HepG2 (cell line): ENCODE measurements around the gene CRISPLD2. TPM values are rescaled to one million over a fixed set of nuclear protein-coding genes. Genes with fewer than 3 reads are reported as not detected.

Experiments
- BRCA1 ChIP-seq: sonication (generic); formaldehyde crosslinking; IDR thresholded peaks from 2 replicates; pipeline ENCODE4 v1.4.0; 2020; ENCODE audit warnings: missing genetic modification reagents
- CSRNP1 ChIP-seq: sonication (generic); formaldehyde crosslinking; IDR thresholded peaks from 2 replicates; pipeline ENCODE4 v1.8.1; 2023; ENCODE audit warnings: mild to moderate bottlenecking, missing genetic modification reagents
- FOXA3 ChIP-seq: IDR thresholded peaks from 2 replicates; pipeline ENCODE4 v1.6.1; 2016; ENCODE audit warnings: missing genetic modification reagents, missing compliant biosample characterization
- HES4 ChIP-seq: sonication (generic); formaldehyde crosslinking; IDR thresholded peaks from 2 replicates; pipeline ENCODE4 v1.9.0; 2021; ENCODE audit warnings: mild to moderate bottlenecking, missing genetic modification reagents, borderline replicate concordance
- KAT2B ChIP-seq: fragments of 150-350 bp; IDR thresholded peaks from 2 replicates; pipeline ENCODE4 v1.6.1; 2014; ENCODE audit warnings: low read depth, low read length, borderline replicate concordance
- LCORL ChIP-seq, 2 experiments: fragments of 450-650 bp in 1 of 2; sonication (generic) in 1 of 2; formaldehyde crosslinking in 1 of 2; IDR thresholded peaks; 2 replicates each; pipeline versions ENCODE4 v1.5.0 to v1.6.1; 2017 to 2020; ENCODE audit warnings: antibody characterized with exemption in 1 of 2, missing genetic modification reagents in 1 of 2
- SCMH1 ChIP-seq: sonication (generic); formaldehyde crosslinking; IDR thresholded peaks from 2 replicates; pipeline ENCODE4 v1.9.0; 2021; ENCODE audit warnings: missing genetic modification reagents, mild to moderate bottlenecking, borderline replicate concordance
- TMF1 ChIP-seq: sonication (generic); formaldehyde crosslinking; IDR thresholded peaks from 2 replicates; pipeline ENCODE4 v1.8.1; 2022; ENCODE audit warnings: low read depth, missing genetic modification reagents
- ZFAT ChIP-seq: sonication (generic); formaldehyde crosslinking; conservative IDR thresholded peaks from 2 replicates; pipeline ENCODE4 v1.8.1; 2023; ENCODE audit warnings: missing genetic modification reagents, inconsistent platforms
- ZMAT5 ChIP-seq: sonication (generic); formaldehyde crosslinking; IDR thresholded peaks from 2 replicates; pipeline ENCODE4 v1.5.0; 2020; ENCODE audit warnings: mild to moderate bottlenecking, low read depth, missing genetic modification reagents, borderline replicate concordance
- ZNF292 ChIP-seq: sonication (generic); formaldehyde crosslinking; IDR thresholded peaks from 2 replicates; pipeline ENCODE4 v1.8.1; 2022; ENCODE audit warnings: mild to moderate bottlenecking, low read depth, missing genetic modification reagents, borderline replicate concordance
- ZNF318 ChIP-seq: sonication (generic); formaldehyde crosslinking; IDR thresholded peaks from 2 replicates; pipeline ENCODE4 v1.4.0; 2020; ENCODE audit warnings: mild to moderate bottlenecking, missing genetic modification reagents
- ZNF451 ChIP-seq: sonication (generic); formaldehyde crosslinking; IDR thresholded peaks from 2 replicates; pipeline ENCODE4 v1.5.0; 2020; ENCODE audit warnings: mild to moderate bottlenecking, missing genetic modification reagents
- ZNF484 ChIP-seq: sonication (generic); formaldehyde crosslinking; IDR thresholded peaks from 2 replicates; pipeline ENCODE4 v1.5.1; 2020; ENCODE audit warnings: mild to moderate bottlenecking, low read depth, missing genetic modification reagents, borderline replicate concordance
- ZNF629 ChIP-seq: sonication (generic); formaldehyde crosslinking; conservative IDR thresholded peaks from 2 replicates; pipeline ENCODE4 v1.5.0; 2020; ENCODE audit warnings: missing genetic modification reagents
- ZNF781 ChIP-seq: sonication (generic); formaldehyde crosslinking; IDR thresholded peaks from 2 replicates; pipeline ENCODE4 v1.5.1; 2020; ENCODE audit warnings: borderline replicate concordance, mild to moderate bottlenecking, missing genetic modification reagents; ENCODE audit errors: not compliant biosample characterization
- ZSCAN20 ChIP-seq: sonication (generic); formaldehyde crosslinking; IDR thresholded peaks from 2 replicates; pipeline ENCODE4 v1.4.0; 2020; ENCODE audit warnings: missing genetic modification reagents, mild to moderate bottlenecking, borderline replicate concordance
- ZSCAN31 ChIP-seq: sonication (generic); formaldehyde crosslinking; IDR thresholded peaks from 2 replicates; pipeline ENCODE4 v1.5.0; 2020; ENCODE audit warnings: low read depth, mild to moderate bottlenecking, missing genetic modification reagents
- polyA plus RNA-seq, 8 experiments: library from polyadenylated mRNA; depleted of rRNA in 3 of 8; stranded (reverse) in 7 of 8; unstranded in 1 of 8; fragments of >200 nt; fragmentation: Illumina TruSeq in 4 of 8; extraction: Trizol in 4 of 8; gene quantifications; 2 replicates each; pipeline versions ENCODE4 v1.2.1 to v1.2.3, GENCODE V29; 2011 to 2016; ENCODE audit warnings: low read depth in 4 of 8, missing spikeins in 1 of 8, mixed read lengths in 1 of 8; ENCODE audit not compliant: insufficient read depth in 1 of 8
- total RNA-seq, 5 experiments: library from RNA; depleted of rRNA; stranded (reverse); fragments of >200 nt; fragmentation: Illumina TruSeq; extraction: Trizol; gene quantifications; 2 replicates each; pipeline ENCODE4 v1.2.3, GENCODE V29; 2016; ENCODE audit warnings: low read depth in 1 of 5

CRISPLD2 gene
- total and polyA plus RNA-seq, 2 of the 13 experiments (the other 11 are each of a cell fraction or from before 2014, with no cell fraction given), result 0.04 to 0.31 TPM

- TF ChIP-seq ZSCAN20, result no peak
- TF ChIP-seq ZMAT5 (CRISPR knock-in tag), result no peak
- no peak for TF ChIP-seq ZNF318 (CRISPR knock-in tag)
- no peak for TF ChIP-seq BRCA1 (CRISPR knock-in tag)
- TF ChIP-seq FOXA3 (CRISPR knock-in tag), result peak; percentile 43
- peak; percentile 87; the same call in 1 of the 2 replicates for TF ChIP-seq ZNF451 (CRISPR knock-in tag)
- no peak for TF ChIP-seq CSRNP1 (CRISPR knock-in tag)
- TF ChIP-seq LCORL (IDR thresholded peaks at IDR 0.05), result no peak
- peak; percentile 90; the same call in 1 of the 2 replicates for TF ChIP-seq LCORL (CRISPR knock-in tag; IDR thresholded peaks at IDR 0.05)
- TF ChIP-seq TMF1 (CRISPR knock-in tag), result peak; percentile 20; the same call in 1 of the 2 replicates
- peak; percentile 82 for TF ChIP-seq HES4 (CRISPR knock-in tag)
- TF ChIP-seq ZNF629 (CRISPR knock-in tag), result no peak
- no peak for TF ChIP-seq ZFAT (CRISPR knock-in tag)
- peak; percentile 56 for TF ChIP-seq ZNF781
- no peak for TF ChIP-seq SCMH1 (CRISPR knock-in tag)
- TF ChIP-seq KAT2B, result no peak
- peak; percentile 75; the same call in 1 of the 2 replicates for TF ChIP-seq ZNF484 (CRISPR knock-in tag)
- TF ChIP-seq ZNF292 (CRISPR knock-in tag), result peak; percentile 97
- TF ChIP-seq ZSCAN31 (CRISPR knock-in tag), result peak; percentile 49; the same call in 1 of the 2 replicates
These were observed 128.4 kb downstream of the CRISPLD2 start (continued) for GRCh38 chr16:84947996-84948850.
